AG04450 (cell line): ENCODE measurements around the gene CLDN15. TPM values are rescaled to one million over a fixed set of nuclear protein-coding genes. Genes with fewer than 3 reads are reported as not detected.

Source experiments
- CTCF ChIA-PET: fragments of 300-600, 350-600 bp; formaldehyde crosslinking; extraction: SDS; loops from one replicate; lab custom pipeline; 2022; ENCODE audit warnings: antibody characterized with exemption, inconsistent platforms; lab: Charles Lee
- POLR2A ChIA-PET: fragments of 350-600 bp; formaldehyde crosslinking; extraction: SDS; loops from one replicate; lab custom pipeline; 2021; ENCODE audit warnings: antibody characterized with exemption, inconsistent platforms; lab: Yijun Ruan, JAX
- DNase-seq: peaks from one replicate; pipeline ENCODE4 v3.0.0-alpha.2; 2011; ENCODE audit warnings: low read depth, low spot score
- H3K27ac ChIP-seq: one replicate; pipeline ENCODE4 v1.5.1; 2012; ENCODE audit warnings: low read depth, low read length, control low read depth
- H3K27me3 ChIP-seq: one replicate; pipeline ENCODE4 v1.6.0; 2012; ENCODE audit warnings: low read length; ENCODE audit not compliant: control insufficient read depth, insufficient read depth
- H3K4me3 ChIP-seq: 2 replicates; pipeline ENCODE4 v1.5.1; 2011; ENCODE audit warnings: mild to moderate bottlenecking, low read depth, low read length, control low read depth
- H3K9me3 ChIP-seq: 2 replicates; pipeline ENCODE4 v1.5.1; 2012; ENCODE audit warnings: low read length; ENCODE audit not compliant: control insufficient read depth, insufficient read depth
- CTCF ChIP-seq: IDR thresholded peaks from 2 replicates; pipeline ENCODE4 v1.5.1; 2011; ENCODE audit warnings: low read depth, low read length, control low read depth, inconsistent platforms
- polyA plus RNA-seq: library from polyadenylated mRNA; depleted of rRNA; stranded (reverse); fragments of >200 nt; gene quantifications from 2 replicates; pipeline ENCODE4 v1.2.3, GENCODE V29; 2011

The CLDN15 gene
- polyA plus RNA-seq, 1 experiment, result 3.3 TPM

- CTCF ChIA-PET, result interaction anchor here (1.0 kb wide), 1 partner anchor 67 kb away, joined by 6 read pairs; no protein-coding TSS in a partner anchor
Measured at GRCh38 chr7:101211501-101211900, 26.1 kb downstream of the CLDN15 start.

GRCh38 chr7:101210143-101210542 is 27.5 kb downstream of the CLDN15 start:
- ChIA-PET CTCF (interaction anchor here (1.0 kb wide), 1 partner anchor 66 kb away, joined by 6 read pairs; no protein-coding TSS in a partner anchor), POLR2A (interaction anchor here (0.6 kb wide), 1 partner anchor 979 kb away, joined by 6 read pairs; no protein-coding TSS in a partner anchor)
- no peak for TF ChIP-seq CTCF
- DNase-seq, result no peak
- H3K27me3 ChIP-seq, result no peaks in the 10 kb centered on the region
- no peak overlapping the region for H3K27ac ChIP-seq
- H3K9me3 ChIP-seq, result no peaks in the 10 kb centered on the region; the same call in 1 of the 2 replicates
- no peak overlapping the region for H3K4me3 ChIP-seq

More at GRCh38 chr7:101211501-101211900, 26.1 kb downstream of the CLDN15 start:
- H3K9me3 ChIP-seq, result no peaks in the 10 kb centered on the region
- TF ChIP-seq CTCF, result no peak
- H3K27me3 ChIP-seq, result no peaks in the 10 kb centered on the region
- DNase-seq, result no peak
- POLR2A ChIA-PET, result no interaction called here
- H3K4me3 ChIP-seq, result no peak overlapping the region
- H3K27ac ChIP-seq, result no peak overlapping the region

DNA sequence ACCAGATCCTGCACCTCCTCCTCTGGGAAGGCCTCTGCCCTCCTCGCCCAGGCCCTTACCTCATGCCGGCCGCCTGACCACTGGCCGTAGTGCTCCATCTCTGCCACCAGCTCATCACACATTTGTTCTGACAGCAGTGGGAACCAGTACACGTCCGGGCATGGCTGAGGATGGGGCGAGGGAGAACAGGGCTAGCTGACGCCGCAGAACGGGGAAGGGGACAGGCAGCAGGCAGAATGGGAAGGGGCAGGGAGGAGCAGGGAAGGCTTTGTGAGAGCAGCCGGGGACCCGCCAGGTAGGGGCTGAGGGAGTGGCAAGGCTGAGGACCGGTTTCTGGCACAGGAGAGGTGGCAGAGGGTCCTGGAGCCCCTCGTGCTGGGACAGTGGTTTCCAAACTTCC is 28.8 kb downstream of the CLDN15 start:
- Histone ChIP-seq H3K27ac (no peak overlapping the region), H3K27me3 (no peaks in the 10 kb centered on the region), H3K4me3 (no peak overlapping the region), H3K9me3 (no peaks in the 10 kb centered on the region; the same call in 1 of the 2 replicates)
- POLR2A ChIA-PET, result no interaction called here
- CTCF ChIA-PET, result no interaction called here
- no peak for TF ChIP-seq CTCF
- DNase-seq, result no peak

DNA sequence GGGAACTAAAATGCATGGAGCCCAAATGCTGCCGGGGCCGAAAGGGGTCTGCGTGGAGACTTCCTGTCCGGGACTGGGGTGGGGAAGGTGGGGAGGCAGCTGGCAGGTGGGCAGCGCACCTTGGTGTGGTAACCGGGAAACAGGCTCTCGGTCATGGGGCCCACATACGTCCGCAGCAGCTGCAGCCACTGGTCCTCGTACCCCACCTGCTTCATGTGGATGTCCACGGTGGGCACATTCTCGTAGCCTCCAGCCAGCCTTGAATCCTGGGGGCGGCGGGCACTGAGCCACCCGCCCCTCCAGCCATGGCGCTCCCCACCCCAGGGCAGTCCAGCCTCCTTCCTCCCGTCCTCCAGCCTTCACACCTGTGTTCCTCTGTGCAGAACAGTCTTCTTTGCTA is 30.1 kb downstream of the CLDN15 start:
- H3K4me3 ChIP-seq, result no peak overlapping the region
- POLR2A ChIA-PET, result no interaction called here
- no peak for DNase-seq
- H3K27me3 ChIP-seq, result peaks cover 11% of the 10 kb centered on the region
- CTCF ChIA-PET, result interaction anchor here (1.1 to 1.4 kb wide), 2 partner anchors 15 to 64 kb away, joined by 3 to 4 read pairs; no protein-coding TSS in a partner anchor
- no peak overlapping the region for H3K27ac ChIP-seq
- no peak for TF ChIP-seq CTCF
- no peaks in the 10 kb centered on the region; the same call in 1 of the 2 replicates for H3K9me3 ChIP-seq

DNA sequence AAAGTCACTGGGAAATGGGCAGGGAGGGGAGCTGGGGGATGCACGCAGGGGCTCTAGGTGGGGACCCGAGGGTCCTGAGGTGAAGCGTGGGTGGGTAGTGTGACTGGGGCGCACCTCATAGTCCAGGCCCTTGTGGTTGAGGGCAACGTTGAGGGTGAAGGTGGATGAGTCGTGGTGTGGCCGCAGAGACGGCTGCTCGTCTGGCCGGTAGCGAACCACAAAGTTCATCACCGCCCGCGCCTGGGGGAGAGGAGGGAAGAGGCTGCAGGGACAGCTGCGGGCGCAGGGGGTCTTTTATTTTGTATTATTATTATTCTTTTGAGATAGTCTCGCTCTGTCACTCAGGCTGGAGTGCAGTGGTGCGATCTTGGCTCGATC is 30.9 kb downstream of the CLDN15 start:
- no peaks in the 10 kb centered on the region; the same call in 1 of the 2 replicates for H3K9me3 ChIP-seq
- ChIA-PET CTCF (interaction anchor here (1.4 kb wide), 1 partner anchor 63 kb away, joined by 3 read pairs; no protein-coding TSS in a partner anchor), POLR2A (no interaction called here)
- H3K4me3 ChIP-seq, result no peak overlapping the region
- H3K27ac ChIP-seq, result no peak overlapping the region
- H3K27me3 ChIP-seq, result peaks cover 18% of the 10 kb centered on the region
- TF ChIP-seq CTCF, result no peak
- no peak for DNase-seq
